GM12878 (cell line): ENCODE data around the gene CCDC177. TPM values are rescaled to one million over a fixed set of nuclear protein-coding genes. Genes with fewer than 3 reads are reported as not detected.

ENCODE experiments used
- DPF2 ChIP-seq: fragments of 450-650 bp; IDR thresholded peaks from 2 replicates; pipeline ENCODE4 v1.6.1; 2017; ENCODE audit warnings: mild to moderate bottlenecking
- LARP7 ChIP-seq: fragments of 450-650 bp; IDR thresholded peaks from 2 replicates; pipeline ENCODE4 v1.6.1; 2017; ENCODE audit warnings: mild to moderate bottlenecking
- NBN ChIP-seq: fragments of 450-650 bp; IDR thresholded peaks from 2 replicates; pipeline ENCODE4 v1.6.1; 2016
- NFXL1 ChIP-seq: fragments of 450-650 bp; IDR thresholded peaks from 2 replicates; pipeline ENCODE4 v1.6.1; 2017; ENCODE audit warnings: antibody characterized with exemption, mild to moderate bottlenecking, borderline replicate concordance
- NFYA ChIP-seq: IDR thresholded peaks from 2 replicates; pipeline ENCODE4 v1.6.1; 2011; ENCODE audit warnings: low read depth, mild to moderate bottlenecking, low read length, improper control_type of control experiment, borderline replicate concordance
- NRF1 ChIP-seq: conservative IDR thresholded peaks from 2 replicates; pipeline ENCODE4 v1.6.1; 2011; ENCODE audit warnings: mild to moderate bottlenecking, low read depth, low read length, improper control_type of control experiment
- PAX5 ChIP-seq: IDR thresholded peaks from 2 replicates; pipeline ENCODE4 v1.6.1; 2011; ENCODE audit warnings: low read depth, low read length, borderline replicate concordance
- RAD51 ChIP-seq: fragments of 450-650 bp; IDR thresholded peaks from 2 replicates; pipeline ENCODE4 v1.6.1; 2016; ENCODE audit warnings: moderate library complexity, mild to moderate bottlenecking, inconsistent platforms
- RBBP5 ChIP-seq: fragments of 200-600 bp; sonication (generic); conservative IDR thresholded peaks from 2 replicates; pipeline ENCODE4 v1.6.1; 2016
- REST ChIP-seq: IDR thresholded peaks from 2 replicates; pipeline ENCODE4 v1.6.1; 2012; ENCODE audit warnings: mild to moderate bottlenecking, low read depth, low read length
- SKIL ChIP-seq: fragments of 450-650 bp; IDR thresholded peaks from 2 replicates; pipeline ENCODE4 v1.6.1; 2017; ENCODE audit warnings: mild to moderate bottlenecking, low read depth, inconsistent platforms; ENCODE audit not compliant: poor library complexity, severe bottlenecking
- SMC3 ChIP-seq: IDR thresholded peaks from 2 replicates; pipeline ENCODE4 v1.6.1; 2011; ENCODE audit warnings: low read length, improper control_type of control experiment, borderline replicate concordance
- STAT1 ChIP-seq: fragments of 450-650 bp; conservative IDR thresholded peaks from 2 replicates; pipeline ENCODE4 v1.6.1; 2014; ENCODE audit warnings: antibody characterized with exemption, mild to moderate bottlenecking
- STAT3 ChIP-seq: IDR thresholded peaks from 2 replicates; pipeline ENCODE4 v1.6.1; 2011; ENCODE audit warnings: low read depth, low read length, improper control_type of control experiment
- ZBED1 ChIP-seq: IDR thresholded peaks from 2 replicates; pipeline ENCODE4 v1.6.1; 2016; ENCODE audit warnings: borderline replicate concordance
- ZNF24 ChIP-seq: fragments of 450-650 bp; IDR thresholded peaks from 2 replicates; pipeline ENCODE4 v1.6.1; 2017; ENCODE audit warnings: antibody characterized with exemption, mild to moderate bottlenecking
- ZNF274 ChIP-seq: IDR thresholded peaks from one replicate; pipeline ENCODE4 v1.8.0; 2011; ENCODE audit not compliant: insufficient read length, insufficient read depth
- ZNF384 ChIP-seq: IDR thresholded peaks from 2 replicates; pipeline ENCODE4 v1.6.1; 2012; ENCODE audit warnings: low read depth, mild to moderate bottlenecking, low read length, improper control_type of control experiment, borderline replicate concordance
- polyA plus RNA-seq, 11 experiments: library from polyadenylated mRNA; depleted of rRNA in 4 of 11; unstranded in 6 of 11; stranded (reverse) in 5 of 11; fragments of >200 nt; fragmentation: Nextera tagmentation in 4 of 11; fragmentation: Illumina TruSeq in 1 of 11; extraction: Ambion mirVana in 4 of 11; extraction: Trizol in 1 of 11; gene quantifications; 1 replicate in 1 of 11; 2 replicates in 10 of 11; pipeline versions ENCODE4 v1.2.1 to v1.2.3, GENCODE V29; 2011 to 2016; ENCODE audit warnings: inconsistent platforms in 2 of 11, missing spikeins in 2 of 11, low read depth in 1 of 11
- total RNA-seq, 4 experiments: library from RNA; depleted of rRNA in 3 of 4; stranded (reverse); fragments of >200 nt in 3 of 4; fragmentation: Illumina TruSeq in 1 of 4; extraction: Trizol in 1 of 4; gene quantifications; 2 replicates each; pipeline versions ENCODE4 v1.2.1 to v1.2.3, GENCODE V29; 2013 to 2021
- TF ChIP-seq, protein P1 (sequence below): IDR thresholded peaks from 2 replicates; pipeline ENCODE4 v1.6.1; 2011; ENCODE audit warnings: low read depth, mild to moderate bottlenecking, low read length, moderate library complexity, borderline replicate concordance; ENCODE audit errors: extremely low read depth
- TF ChIP-seq, protein P2 (sequence below): fragments of 450-650 bp; IDR thresholded peaks from 2 replicates; pipeline ENCODE4 v1.6.1; 2016; ENCODE audit warnings: mild to moderate bottlenecking

Gene CCDC177
- total and polyA plus RNA-seq, 10 of the 15 experiments (the other 5 are each of a cell fraction or from before 2014, with no cell fraction given) = not detected

DNA sequence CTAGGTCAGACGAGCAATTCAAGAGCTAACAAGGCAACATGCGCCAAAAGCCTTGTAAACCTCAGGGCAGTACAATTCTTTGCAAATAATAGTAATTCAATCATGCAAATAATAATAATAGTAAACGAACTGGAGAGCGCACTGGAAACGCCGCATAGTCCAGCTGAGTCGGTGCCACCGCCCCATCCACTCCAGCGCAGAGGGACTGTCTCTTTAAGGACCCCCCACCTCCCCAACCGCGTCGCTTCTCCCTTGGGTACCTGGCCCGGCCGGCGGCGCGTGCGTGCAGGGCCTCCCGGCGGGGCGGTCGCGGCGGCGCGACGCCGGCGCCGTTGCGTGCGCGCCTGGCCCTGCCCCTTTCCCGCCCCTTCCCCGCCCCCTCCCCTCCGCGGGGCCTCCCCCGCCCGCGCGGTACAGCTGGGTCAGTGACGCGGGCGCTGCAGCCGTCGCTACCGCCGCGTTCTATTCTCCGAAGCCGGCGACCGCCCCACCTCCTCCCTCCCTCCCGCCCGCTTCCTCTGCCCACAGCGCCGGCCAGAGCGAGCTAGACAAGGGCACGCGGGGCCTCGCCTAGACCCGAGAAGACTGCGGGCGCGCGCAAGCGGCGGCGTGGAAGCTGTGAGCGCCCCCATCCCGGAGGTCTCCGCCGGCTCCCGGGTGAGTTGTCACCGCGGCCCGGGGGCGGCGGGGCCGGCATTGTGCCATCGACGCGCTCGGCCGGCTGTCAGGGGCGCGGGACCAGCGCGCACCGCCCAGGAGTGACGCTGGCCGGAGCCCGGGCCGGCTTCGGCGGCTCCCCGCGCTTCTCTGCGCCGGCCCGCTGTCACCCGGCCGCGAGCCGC, 36.7 kb upstream of the CCDC177 start, which contains the start of gene SUSD6 (continued):
- TF ChIP-seq, protein P1, sequence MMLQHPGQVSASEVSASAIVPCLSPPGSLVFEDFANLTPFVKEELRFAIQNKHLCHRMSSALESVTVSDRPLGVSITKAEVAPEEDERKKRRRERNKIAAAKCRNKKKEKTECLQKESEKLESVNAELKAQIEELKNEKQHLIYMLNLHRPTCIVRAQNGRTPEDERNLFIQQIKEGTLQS = no peak
- TF ChIP-seq NFXL1 = no peak
- TF ChIP-seq SMC3 = no peak
- TF ChIP-seq ZNF24 = no peak
- TF ChIP-seq ZNF274 = no peak
- TF ChIP-seq ZNF384 = no peak
- TF ChIP-seq RAD51 = no peak
- TF ChIP-seq, protein P2, sequence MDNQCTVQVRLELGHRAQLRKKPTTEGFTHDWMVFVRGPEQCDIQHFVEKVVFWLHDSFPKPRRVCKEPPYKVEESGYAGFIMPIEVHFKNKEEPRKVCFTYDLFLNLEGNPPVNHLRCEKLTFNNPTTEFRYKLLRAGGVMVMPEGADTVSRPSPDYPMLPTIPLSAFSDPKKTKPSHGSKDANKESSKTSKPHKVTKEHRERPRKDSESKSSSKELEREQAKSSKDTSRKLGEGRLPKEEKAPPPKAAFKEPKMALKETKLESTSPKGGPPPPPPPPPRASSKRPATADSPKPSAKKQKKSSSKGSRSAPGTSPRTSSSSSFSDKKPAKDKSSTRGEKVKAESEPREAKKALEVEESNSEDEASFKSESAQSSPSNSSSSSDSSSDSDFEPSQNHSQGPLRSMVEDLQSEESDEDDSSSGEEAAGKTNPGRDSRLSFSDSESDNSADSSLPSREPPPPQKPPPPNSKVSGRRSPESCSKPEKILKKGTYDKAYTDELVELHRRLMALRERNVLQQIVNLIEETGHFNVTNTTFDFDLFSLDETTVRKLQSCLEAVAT = no peak
- no peak for TF ChIP-seq STAT3
- TF ChIP-seq NFYA = no peak
- no peak for TF ChIP-seq ZBED1
- TF ChIP-seq NBN = no peak
- TF ChIP-seq DPF2 = peak; percentile 60; the same call in 1 of the 2 replicates
- no peak for TF ChIP-seq REST
- no peak for TF ChIP-seq STAT1
- TF ChIP-seq NRF1 = peak; percentile 41; the same call in 1 of the 2 replicates
- TF ChIP-seq PAX5 = no peak
- no peak for TF ChIP-seq RBBP5
- TF ChIP-seq LARP7 = peak; percentile 92; the same call in 1 of the 2 replicates
- peak; percentile 50 for TF ChIP-seq SKIL
